SK-N-SH (cell line): ENCODE data around the gene LIG1. TPM values are rescaled to one million over a fixed set of nuclear protein-coding genes. Genes with fewer than 3 reads are reported as not detected.

Experiments
- CTCF ChIA-PET: fragments of 300-600, 350-600 bp; formaldehyde crosslinking; extraction: SDS; loops from one replicate; lab custom pipeline; 2021; lab: Yijun Ruan, JAX
- POLR2A ChIA-PET: fragments of 350-600 bp; sonication (Branson Sonifier 250); formaldehyde crosslinking; extraction: SDS; loops from one replicate; lab custom pipeline; 2020; ENCODE audit warnings: antibody characterized with exemption, inconsistent platforms; lab: Yijun Ruan, JAX
- DNase-seq: peaks from one replicate; pipeline ENCODE4 v3.0.0; 2012
- H2AFZ ChIP-seq: fragments of 200-600 bp; sonication (generic); 2 replicates; pipeline ENCODE4 v1.8.1; 2016; ENCODE audit warnings: antibody characterized with exemption, mild to moderate bottlenecking, low read depth
- H3F3A ChIP-seq: fragments of 200-600 bp; sonication (generic); replicated peaks from 2 replicates; pipeline ENCODE3; 2016; ENCODE audit warnings: antibody characterized with exemption, mild to moderate bottlenecking; ENCODE audit not compliant: insufficient read depth
- H3K27ac ChIP-seq, 2 experiments: fragments of 200-500 bp in 1 of 2; fragments of 200-600 bp in 1 of 2; sonication (Bioruptor generic) in 1 of 2; sonication (generic), shearing (Covaris generic) in 1 of 2; 2 replicates each; pipeline versions ENCODE4 v1.5.1 to v1.6.1; 2014 to 2016; ENCODE audit warnings: low read depth in 2 of 2, inconsistent platforms in 1 of 2, low read length in 1 of 2, mild to moderate bottlenecking in 1 of 2, mixed read lengths in 1 of 2
- H3K27me3 ChIP-seq: fragments of 200-600 bp; sonication (generic), shearing (Covaris generic); 2 replicates; pipeline ENCODE4 v1.6.1; 2016; ENCODE audit warnings: mixed run types; ENCODE audit not compliant: insufficient read depth
- H3K36me3 ChIP-seq, 2 experiments: fragments of 200-500 bp in 1 of 2; fragments of 200-600 bp in 1 of 2; sonication (Bioruptor generic) in 1 of 2; sonication (generic) in 1 of 2; replicated peaks in 1 of 2; 2 replicates each; pipeline versions ENCODE3 to v1.5.1; 2014 to 2016; ENCODE audit warnings: low read length in 1 of 2, mild to moderate bottlenecking in 1 of 2; ENCODE audit not compliant: insufficient read depth in 2 of 2, control insufficient read depth in 1 of 2
- H3K4me1 ChIP-seq, 2 experiments: fragments of 200-500 bp in 1 of 2; fragments of 200-600 bp in 1 of 2; sonication (Bioruptor generic) in 1 of 2; sonication (generic), shearing (Covaris generic) in 1 of 2; 2 replicates each; pipeline versions ENCODE4 v1.5.1 to v1.6.1; 2014 to 2016; ENCODE audit warnings: low read depth in 1 of 2, low read length in 1 of 2, mixed run types in 1 of 2; ENCODE audit not compliant: insufficient read depth in 2 of 2, control insufficient read depth in 1 of 2
- H3K4me2 ChIP-seq: fragments of 200-600 bp; sonication (generic), shearing (Covaris generic); 2 replicates; pipeline ENCODE4 v1.6.1; 2017; ENCODE audit warnings: mixed run types
- H3K4me3 ChIP-seq, 2 experiments: fragments of 200-500 bp in 1 of 2; fragments of 200-600 bp in 1 of 2; sonication (Bioruptor generic) in 1 of 2; sonication (generic), shearing (Covaris generic) in 1 of 2; 2 replicates each; pipeline versions ENCODE4 v1.5.1 to v1.8.1; 2014 to 2016; ENCODE audit warnings: low read depth in 2 of 2, inconsistent platforms in 1 of 2, low read length in 1 of 2, mild to moderate bottlenecking in 1 of 2, mixed read lengths in 1 of 2, moderate library complexity in 1 of 2
- H3K79me2 ChIP-seq: fragments of 200-600 bp; sonication (generic); 2 replicates; pipeline ENCODE4 v1.8.1; 2017; ENCODE audit warnings: mild to moderate bottlenecking; ENCODE audit not compliant: insufficient read depth
- H3K9ac ChIP-seq: fragments of 200-600 bp; sonication (generic); 2 replicates; pipeline ENCODE4 v1.6.1; 2017; ENCODE audit warnings: mixed run types
- H3K9me2 ChIP-seq: fragments of 200-600 bp; sonication (generic); 2 replicates; pipeline ENCODE4 v1.6.1; 2017; ENCODE audit warnings: mixed run types
- H3K9me3 ChIP-seq: fragments of 200-600 bp; sonication (generic); 2 replicates; pipeline ENCODE4 v1.6.1; 2017; ENCODE audit warnings: mixed run types, mild to moderate bottlenecking, moderate library complexity
- H4K20me1 ChIP-seq: fragments of 200-600 bp; sonication (generic); 2 replicates; pipeline ENCODE4 v1.6.1; 2017; ENCODE audit warnings: mild to moderate bottlenecking, mixed run types; ENCODE audit not compliant: insufficient read depth
- CHD2 ChIP-seq: fragments of 150-350 bp; IDR thresholded peaks from 2 replicates; pipeline ENCODE4 v1.6.1; 2018; ENCODE audit warnings: low read length; ENCODE audit not compliant: partially characterized antibody
- FOSL2 ChIP-seq: IDR thresholded peaks from 2 replicates; pipeline ENCODE4 v1.4.0; 2012; ENCODE audit warnings: low read depth, mild to moderate bottlenecking, moderate library complexity, borderline replicate concordance
- IRF3 ChIP-seq: fragments of 150-350 bp; IDR thresholded peaks from 2 replicates; pipeline ENCODE4 v1.6.1; 2016; ENCODE audit warnings: mild to moderate bottlenecking, low read depth, low read length
- PBX3 ChIP-seq: IDR thresholded peaks from 2 replicates; pipeline ENCODE4; 2012
- POLR2AphosphoS5 ChIP-seq: IDR thresholded peaks from 2 replicates; pipeline ENCODE4 v1.6.1; 2012; ENCODE audit warnings: low read depth, low read length
- RFX5 ChIP-seq: IDR thresholded peaks from 2 replicates; pipeline ENCODE4 v1.6.1; 2012; ENCODE audit warnings: mild to moderate bottlenecking, improper control_type of control experiment, low read length
- USF2 ChIP-seq: fragments of 150-350 bp; IDR thresholded peaks from 2 replicates; pipeline ENCODE4 v1.6.1; 2017; ENCODE audit warnings: antibody characterized with exemption, low read length, low read depth, borderline replicate concordance
- WGBS: methylation state at CpG from one replicate; pipeline ENCODE4 v1.1.6; 2017; ENCODE audit warnings: low lambda C conversion rate; 5-methylcytosine and 5-hydroxymethylcytosine counted together
- polyA plus RNA-seq, 3 experiments: library from polyadenylated mRNA; depleted of rRNA; stranded (reverse); fragments of >200 nt; gene quantifications; 2 replicates each; pipeline ENCODE4 v1.2.3, GENCODE V29; 2012
- TF ChIP-seq, protein P1 (sequence below): fragments of 200-600 bp; sonication (generic); IDR thresholded peaks from 2 replicates; pipeline ENCODE4 v1.6.1; 2017; ENCODE audit warnings: antibody characterized with exemption, mild to moderate bottlenecking, moderate library complexity

The LIG1 gene
- polyA plus RNA-seq, 1 of the 3 experiments (the other 2 are of a cell fraction): 53.0 TPM

GRCh38 chr19:48136547-48136946 is 33.6 kb downstream of the LIG1 start:
- CTCF ChIA-PET: interaction anchor here (1.8 to 3.2 kb wide), 2 partner anchors 29 to 31 kb away, joined by 4 to 12 read pairs; no protein-coding TSS in a partner anchor
- H4K20me1 ChIP-seq: no peaks in the 10 kb centered on the region

More at GRCh38 chr19:48136547-48136946, 33.6 kb downstream of the LIG1 start:
- H3K36me3 ChIP-seq: peaks cover 0 to 2% of the 10 kb centered on the region in 2 experiments
- H3K27me3 ChIP-seq: no peaks in the 10 kb centered on the region
- H3K79me2 ChIP-seq: no peaks in the 10 kb centered on the region
- H3K4me3 ChIP-seq: no peak overlapping the region
- no peak for DNase-seq
- no peak overlapping the region for H3K9ac ChIP-seq
- H3K9me3 ChIP-seq: no peaks in the 10 kb centered on the region
- H2AFZ ChIP-seq: no peak overlapping the region
- H3K27ac ChIP-seq: no peak overlapping the region
- no peaks in the 10 kb centered on the region for H3F3A ChIP-seq
- no peak overlapping the region for H3K4me2 ChIP-seq
- no peaks in the 10 kb centered on the region for H3K9me2 ChIP-seq
- TF ChIP-seq, protein P1, sequence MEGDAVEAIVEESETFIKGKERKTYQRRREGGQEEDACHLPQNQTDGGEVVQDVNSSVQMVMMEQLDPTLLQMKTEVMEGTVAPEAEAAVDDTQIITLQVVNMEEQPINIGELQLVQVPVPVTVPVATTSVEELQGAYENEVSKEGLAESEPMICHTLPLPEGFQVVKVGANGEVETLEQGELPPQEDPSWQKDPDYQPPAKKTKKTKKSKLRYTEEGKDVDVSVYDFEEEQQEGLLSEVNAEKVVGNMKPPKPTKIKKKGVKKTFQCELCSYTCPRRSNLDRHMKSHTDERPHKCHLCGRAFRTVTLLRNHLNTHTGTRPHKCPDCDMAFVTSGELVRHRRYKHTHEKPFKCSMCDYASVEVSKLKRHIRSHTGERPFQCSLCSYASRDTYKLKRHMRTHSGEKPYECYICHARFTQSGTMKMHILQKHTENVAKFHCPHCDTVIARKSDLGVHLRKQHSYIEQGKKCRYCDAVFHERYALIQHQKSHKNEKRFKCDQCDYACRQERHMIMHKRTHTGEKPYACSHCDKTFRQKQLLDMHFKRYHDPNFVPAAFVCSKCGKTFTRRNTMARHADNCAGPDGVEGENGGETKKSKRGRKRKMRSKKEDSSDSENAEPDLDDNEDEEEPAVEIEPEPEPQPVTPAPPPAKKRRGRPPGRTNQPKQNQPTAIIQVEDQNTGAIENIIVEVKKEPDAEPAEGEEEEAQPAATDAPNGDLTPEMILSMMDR: no peak
- TF ChIP-seq PBX3 (no peak), USF2 (no peak), CHD2 (no peak), IRF3 (no peak), RFX5 (no peak), FOSL2 (no peak), POLR2AphosphoS5 (no peak)
- H3K4me1 ChIP-seq: peaks cover 0 to 2% of the 10 kb centered on the region in 2 experiments; a peak in 1 of 4 replicates
- 100% methylated on average over 1 of the region's 4 CpGs for WGBS
- POLR2A ChIA-PET: no interaction called here
